Peyer's patch (tissue), 4 donors: ENCODE data around the gene ATF7IP.

ENCODE experiments used
- POLR2A ChIP-seq, 2 donors: fragments of 450-650 bp; IDR thresholded peaks; one replicate each; pipeline ENCODE4 v1.5.1; 2017; ENCODE audit warnings: antibody characterized with exemption in 2 of 2, mild to moderate bottlenecking in 2 of 2, moderate library complexity in 2 of 2
- TF ChIP-seq, protein P1 (sequence below), 6 experiments: fragments of 450-650 bp in 4 of 6; fragments of 200-600 bp in 2 of 6; sonication (generic) in 1 of 6; IDR thresholded peaks; one replicate each; pipeline ENCODE4 v1.5.1; 2017 to 2019; ENCODE audit warnings: antibody characterized with exemption in 6 of 6, mild to moderate bottlenecking in 3 of 6, moderate library complexity in 1 of 6

DNA sequence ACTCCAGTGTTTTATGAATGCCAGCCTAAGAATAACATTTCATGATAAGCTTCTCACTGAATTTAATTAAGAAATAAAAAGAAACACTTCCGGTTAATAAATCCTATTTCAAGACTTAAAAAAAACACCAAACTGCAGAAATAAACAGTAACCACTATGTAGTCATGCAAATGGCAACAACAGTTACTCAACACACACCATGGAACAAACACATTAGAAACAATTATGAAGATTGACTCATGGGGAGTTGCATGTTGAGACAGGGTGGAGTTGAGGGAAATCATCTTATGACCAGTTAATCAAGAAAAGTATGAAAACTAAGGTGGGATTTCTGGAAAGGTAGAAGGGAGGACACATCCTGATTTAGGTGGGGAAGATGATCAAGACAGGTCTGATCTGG, 149.5 kb downstream of the ATF7IP start:
- TF ChIP-seq, protein P1, sequence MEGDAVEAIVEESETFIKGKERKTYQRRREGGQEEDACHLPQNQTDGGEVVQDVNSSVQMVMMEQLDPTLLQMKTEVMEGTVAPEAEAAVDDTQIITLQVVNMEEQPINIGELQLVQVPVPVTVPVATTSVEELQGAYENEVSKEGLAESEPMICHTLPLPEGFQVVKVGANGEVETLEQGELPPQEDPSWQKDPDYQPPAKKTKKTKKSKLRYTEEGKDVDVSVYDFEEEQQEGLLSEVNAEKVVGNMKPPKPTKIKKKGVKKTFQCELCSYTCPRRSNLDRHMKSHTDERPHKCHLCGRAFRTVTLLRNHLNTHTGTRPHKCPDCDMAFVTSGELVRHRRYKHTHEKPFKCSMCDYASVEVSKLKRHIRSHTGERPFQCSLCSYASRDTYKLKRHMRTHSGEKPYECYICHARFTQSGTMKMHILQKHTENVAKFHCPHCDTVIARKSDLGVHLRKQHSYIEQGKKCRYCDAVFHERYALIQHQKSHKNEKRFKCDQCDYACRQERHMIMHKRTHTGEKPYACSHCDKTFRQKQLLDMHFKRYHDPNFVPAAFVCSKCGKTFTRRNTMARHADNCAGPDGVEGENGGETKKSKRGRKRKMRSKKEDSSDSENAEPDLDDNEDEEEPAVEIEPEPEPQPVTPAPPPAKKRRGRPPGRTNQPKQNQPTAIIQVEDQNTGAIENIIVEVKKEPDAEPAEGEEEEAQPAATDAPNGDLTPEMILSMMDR (IDR thresholded peaks at IDR 0.05) = no peak
- TF ChIP-seq POLR2A (IDR thresholded peaks at IDR 0.05) = no peak
